GM12875 (cell line): ENCODE measurements around the gene CUL2.
"Not testable (repeated sequence)": the region's sequence is repeated elsewhere in the genome, so short reads cannot be mapped to it uniquely, and the experiment has no call there.

Source experiments
- H3K4me3 ChIP-seq: one replicate; pipeline ENCODE4 v1.5.1; 2011; ENCODE audit warnings: low read depth, low read length, control low read depth
- CTCF ChIP-seq: IDR thresholded peaks from 2 replicates; pipeline ENCODE4 v1.5.1; 2011; ENCODE audit warnings: low read depth, mild to moderate bottlenecking, control low read depth, inconsistent platforms, low read length, moderate library complexity, borderline replicate concordance; ENCODE audit not compliant: insufficient read depth

The CUL2 gene

GRCh38 chr10:34981844-34982243 lies 108.3 kb downstream of the CUL2 start:
- no peak overlapping the region for H3K4me3 ChIP-seq
- no peak for TF ChIP-seq CTCF

DNA sequence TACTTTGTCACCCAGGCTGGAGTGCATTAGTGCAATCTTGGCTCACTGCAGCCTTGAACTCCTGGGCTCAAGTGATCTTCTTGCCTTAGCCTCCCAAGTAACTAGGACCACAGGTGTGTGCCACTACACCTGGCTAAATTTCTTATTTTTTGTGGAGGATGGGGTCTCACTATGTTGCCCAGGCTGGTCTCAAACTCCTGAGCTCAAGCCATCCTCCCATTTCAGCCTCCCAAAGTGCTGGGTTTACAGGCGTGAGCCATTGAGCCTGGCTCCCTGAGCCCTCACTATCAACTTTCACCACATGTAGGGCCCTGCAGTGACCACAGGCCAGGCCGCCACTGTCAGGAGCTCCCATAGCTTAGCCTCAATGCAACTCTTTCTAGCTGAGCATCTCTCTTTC lies 110.2 kb downstream of the CUL2 start:
- no peak for TF ChIP-seq CTCF
- no peak overlapping the region for H3K4me3 ChIP-seq

DNA sequence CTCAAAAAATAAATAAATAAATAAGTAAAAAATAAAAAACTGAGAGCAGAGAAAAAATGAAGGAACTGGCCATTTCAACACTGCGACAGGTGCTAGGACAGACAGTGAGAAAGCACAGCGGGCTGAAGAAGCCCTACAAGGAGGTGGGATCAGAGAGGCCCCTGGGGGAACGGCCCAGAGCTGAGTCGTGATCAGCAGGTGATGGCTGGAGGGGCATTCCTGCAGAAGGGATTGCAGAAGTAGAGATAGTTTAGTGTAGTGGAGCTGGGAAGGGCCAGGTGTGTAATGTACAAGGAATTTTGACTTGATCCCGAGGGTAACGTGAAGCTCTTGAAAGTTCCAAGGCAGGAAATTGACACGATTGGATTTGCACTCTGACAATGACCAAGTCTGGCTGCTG lies 112.1 kb downstream of the CUL2 start:
- no peak for TF ChIP-seq CTCF
- no peak overlapping the region for H3K4me3 ChIP-seq

- H3K4me3 ChIP-seq, result not testable (repeated sequence)
Observed at GRCh38 chr10:34976380-34976910, 113.7 kb downstream of the CUL2 start.

- H3K4me3 ChIP-seq, result not testable (repeated sequence)
Observed at GRCh38 chr10:34974364-34975065, 115.6 kb downstream of the CUL2 start.

DNA sequence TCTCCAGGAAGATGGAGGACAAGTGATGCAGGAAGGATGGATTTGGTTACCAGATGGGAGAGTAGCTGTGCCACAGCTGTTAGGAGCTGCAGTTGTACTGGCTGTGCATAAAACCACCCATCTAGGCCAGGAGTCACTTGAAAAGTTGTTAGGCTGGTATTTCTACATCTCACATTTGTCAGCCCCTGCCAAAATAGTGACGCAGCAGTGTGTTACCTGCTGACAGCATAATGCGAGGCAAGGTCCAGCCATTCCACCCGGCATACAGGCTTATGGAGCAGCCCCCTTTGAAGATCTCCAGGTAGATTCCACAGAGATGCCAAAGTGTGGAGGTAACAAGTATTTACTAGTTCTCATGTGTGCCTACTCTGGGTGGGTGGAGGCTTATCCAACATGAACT lies 116.4 kb downstream of the CUL2 start:
- H3K4me3 ChIP-seq, result not testable (repeated sequence)

DNA sequence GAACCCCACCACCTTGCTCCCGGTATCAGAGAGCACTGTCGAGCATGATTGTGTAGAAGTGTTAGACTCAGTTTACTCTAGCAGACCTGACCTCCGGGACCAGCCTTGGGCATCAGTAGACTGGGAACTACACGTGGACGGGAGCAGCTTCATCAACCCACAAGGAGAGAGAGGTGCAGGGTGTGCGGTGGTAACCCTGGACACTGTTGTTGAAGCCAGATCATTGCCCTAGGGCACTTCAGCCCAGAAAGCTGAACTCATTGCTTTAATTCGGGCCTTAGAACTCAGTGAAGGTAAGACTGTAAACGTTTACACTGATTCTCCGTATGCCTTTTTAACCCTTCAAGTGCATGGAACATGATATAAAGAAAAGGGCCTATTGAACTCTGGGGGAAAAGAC lies 117.0 kb downstream of the CUL2 start:
- not testable (repeated sequence) for H3K4me3 ChIP-seq

DNA sequence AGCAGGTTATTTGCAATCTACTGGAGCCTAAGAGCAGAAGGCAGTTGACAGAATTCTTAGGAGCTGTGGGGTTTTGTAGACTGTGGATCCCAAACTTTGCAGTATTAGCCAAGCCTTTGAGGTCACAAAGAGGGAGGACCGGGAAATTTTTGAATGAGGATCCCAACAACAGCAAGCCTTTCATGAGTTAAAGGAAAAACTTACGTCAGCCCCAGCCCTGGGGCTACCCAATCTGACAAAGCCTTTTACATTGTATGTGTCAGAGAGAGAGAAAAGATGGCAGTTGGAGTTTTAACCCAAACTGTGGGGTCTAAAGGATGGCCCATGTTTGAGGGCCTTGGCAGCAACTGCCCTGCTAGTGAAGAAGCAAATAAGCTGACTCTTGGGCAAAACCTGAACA lies 117.5 kb downstream of the CUL2 start:
- H3K4me3 ChIP-seq, result not testable (repeated sequence)

DNA sequence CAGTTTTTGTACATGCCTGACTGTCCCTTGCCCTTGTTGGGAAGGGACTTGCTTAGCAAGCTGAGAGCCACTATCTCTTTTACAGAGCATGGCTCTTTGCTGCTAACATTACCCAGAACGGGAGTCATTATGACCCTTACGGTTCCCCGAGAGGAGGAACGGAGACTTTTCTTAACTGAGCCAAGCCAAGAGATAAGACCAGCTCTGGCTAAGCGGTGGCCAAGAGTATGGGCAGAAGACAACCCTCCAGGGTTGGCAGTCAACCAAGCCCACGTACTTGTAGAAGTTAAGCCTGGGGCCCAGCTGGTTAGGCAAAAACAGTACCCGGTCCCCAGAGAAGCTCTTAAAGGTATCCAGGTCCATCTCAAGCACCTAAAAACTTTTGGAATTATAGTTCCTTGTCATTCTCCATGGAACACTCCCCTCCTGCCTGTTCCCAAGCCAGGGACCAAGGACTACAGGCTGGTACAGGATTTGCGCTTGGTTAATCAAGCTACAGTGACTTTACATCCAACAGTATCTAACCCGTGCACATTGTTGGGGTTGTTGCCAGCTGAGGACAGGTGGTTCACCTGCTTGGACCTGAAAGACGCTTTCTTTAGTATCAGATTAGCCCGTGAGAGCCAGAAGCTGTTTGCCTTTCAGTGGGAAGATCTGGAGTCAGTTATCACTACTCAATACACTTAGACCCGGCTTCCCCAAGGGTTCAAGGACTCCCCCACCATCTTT lies 118.4 kb downstream of the CUL2 start:
- not testable (repeated sequence) for H3K4me3 ChIP-seq

DNA sequence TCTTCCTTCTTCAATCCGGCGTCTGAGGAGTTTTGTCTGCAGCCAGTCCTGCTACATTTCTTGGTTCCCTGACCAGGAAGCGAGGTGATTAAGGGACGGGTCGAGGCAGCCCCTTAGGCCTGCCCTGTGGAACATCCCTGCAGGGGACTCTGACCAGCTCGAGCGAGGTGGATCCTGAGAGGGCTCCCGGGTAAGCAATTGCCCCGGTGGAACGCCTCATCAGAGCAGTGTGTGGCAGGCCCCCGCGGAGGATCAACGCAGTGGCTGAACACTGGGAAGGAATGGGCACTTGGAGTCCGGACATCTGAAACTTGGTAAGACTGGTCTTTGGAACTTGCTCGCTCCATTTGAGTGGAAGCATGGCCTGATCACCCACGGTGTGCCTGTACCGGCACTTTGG lies 121.0 kb downstream of the CUL2 start:
- no peak for TF ChIP-seq CTCF
- H3K4me3 ChIP-seq, result no peak overlapping the region
